Neural cell (in vitro differentiated cells): ENCODE data around the gene HSPB6. TPM values are rescaled to one million over a fixed set of nuclear protein-coding genes. Genes with fewer than 3 reads are reported as not detected.

ENCODE experiments used
- H2AFZ ChIP-seq: fragments of 200-600, 300-800 bp; sonication (generic), shearing (Covaris generic); 2 replicates; pipeline ENCODE4 v1.6.0; 2014; ENCODE audit warnings: low read depth, mild to moderate bottlenecking, antibody characterized with exemption, low read length, moderate library complexity
- H3F3A ChIP-seq: fragments of 200-600 bp; shearing (Covaris generic); 2 replicates; pipeline ENCODE4 v1.6.1; 2016; ENCODE audit warnings: mild to moderate bottlenecking, moderate library complexity, mixed read lengths, antibody characterized with exemption, low read length; ENCODE audit not compliant: insufficient read depth, poor library complexity, severe bottlenecking
- H3K27ac ChIP-seq: fragments of 200-600, 300-800 bp; sonication (generic), shearing (Covaris generic); 2 replicates; pipeline ENCODE4 v1.5.1; 2014; ENCODE audit warnings: mild to moderate bottlenecking, low read length, moderate library complexity
- H3K27me3 ChIP-seq: fragments of 300-800, 200-600 bp; sonication (generic), shearing (Covaris generic); 2 replicates; pipeline ENCODE4 v1.6.0; 2014; ENCODE audit warnings: mild to moderate bottlenecking, low read depth, low read length, moderate library complexity; ENCODE audit not compliant: insufficient read depth
- H3K36me3 ChIP-seq: fragments of 300-800, 200-600 bp; sonication (generic), shearing (Covaris generic); 2 replicates; pipeline ENCODE4 v1.5.1; 2014; ENCODE audit warnings: mild to moderate bottlenecking, antibody characterized with exemption, low read length, moderate library complexity; ENCODE audit not compliant: insufficient read depth
- H3K4me2 ChIP-seq: fragments of 300-800, 200-600 bp; sonication (generic), shearing (Covaris generic); 2 replicates; pipeline ENCODE4 v1.6.0; 2014; ENCODE audit warnings: mild to moderate bottlenecking, low read length
- H3K4me3 ChIP-seq: fragments of 300-800, 200-600 bp; sonication (generic), shearing (Covaris generic); 2 replicates; pipeline ENCODE4 v1.5.1; 2014; ENCODE audit warnings: mild to moderate bottlenecking, low read length, moderate library complexity
- H3K79me2 ChIP-seq: fragments of 200-600 bp; shearing (Covaris generic); replicated peaks from 2 replicates; pipeline ENCODE4 v1.6.0; 2014; ENCODE audit warnings: mild to moderate bottlenecking, low read length, moderate library complexity; ENCODE audit not compliant: insufficient read depth
- H3K9ac ChIP-seq: fragments of 300-800, 200-600 bp; sonication (generic), shearing (Covaris generic); 2 replicates; pipeline ENCODE4 v1.6.1; 2016; ENCODE audit warnings: mild to moderate bottlenecking, low read length, mixed read lengths
- H3K9me2 ChIP-seq: fragments of 200-600 bp; shearing (Covaris generic); 2 replicates; pipeline ENCODE4 v1.6.1; 2016; ENCODE audit warnings: mild to moderate bottlenecking, low read length, mixed read lengths; ENCODE audit not compliant: insufficient read depth
- H3K9me3 ChIP-seq: fragments of 200-600, 300-800 bp; sonication (generic), shearing (Covaris generic); 2 replicates; pipeline ENCODE4 v1.6.1; 2016; ENCODE audit warnings: mild to moderate bottlenecking, mixed run types, low read length, moderate library complexity, mixed read lengths
- H4K20me1 ChIP-seq: fragments of 200-600 bp; shearing (Covaris generic); 2 replicates; pipeline ENCODE4 v1.6.1; 2016; ENCODE audit warnings: mild to moderate bottlenecking, mixed run types; ENCODE audit not compliant: insufficient read depth
- CTCF ChIP-seq: fragments of 450-650 bp; IDR thresholded peaks from 2 replicates; pipeline ENCODE4 v1.5.1; 2014; ENCODE audit warnings: antibody characterized with exemption, mild to moderate bottlenecking, moderate library complexity; ENCODE audit not compliant: poor library complexity, severe bottlenecking
- EP300 ChIP-seq: fragments of 450-650 bp; conservative IDR thresholded peaks from 2 replicates; pipeline ENCODE4 v1.6.1; 2014; ENCODE audit warnings: antibody characterized with exemption, mild to moderate bottlenecking, moderate library complexity; ENCODE audit not compliant: poor library complexity, severe bottlenecking
- EZH2 ChIP-seq: fragments of 200-600, 300-800 bp; shearing (Covaris generic), sonication (generic); IDR thresholded peaks from 2 replicates; pipeline ENCODE4 v1.6.1; 2014; ENCODE audit warnings: antibody characterized with exemption, low read length, borderline replicate concordance, mild to moderate bottlenecking; ENCODE audit not compliant: insufficient read depth, poor library complexity, severe bottlenecking
- MXI1 ChIP-seq: fragments of 450-650 bp; conservative IDR thresholded peaks from 2 replicates; pipeline ENCODE4 v1.6.1; 2014; ENCODE audit warnings: antibody characterized with exemption, mild to moderate bottlenecking; ENCODE audit not compliant: poor library complexity, severe bottlenecking
- POLR2AphosphoS5 ChIP-seq: IDR thresholded peaks from 2 replicates; pipeline ENCODE4 v1.6.1; 2012
- RAD21 ChIP-seq: fragments of 450-650 bp; conservative IDR thresholded peaks from 2 replicates; pipeline ENCODE4 v1.6.1; 2014; ENCODE audit warnings: antibody characterized with exemption, mild to moderate bottlenecking, moderate library complexity
- REST ChIP-seq: IDR thresholded peaks from 2 replicates; pipeline ENCODE4 v1.6.1; 2012; ENCODE audit warnings: borderline replicate concordance
- SMC3 ChIP-seq: fragments of 450-650 bp; conservative IDR thresholded peaks from 2 replicates; pipeline ENCODE4 v1.6.1; 2014; ENCODE audit warnings: antibody characterized with exemption, mild to moderate bottlenecking, moderate library complexity; ENCODE audit not compliant: poor library complexity
- TAF1 ChIP-seq: IDR thresholded peaks from 2 replicates; pipeline ENCODE4 v1.6.1; 2012; ENCODE audit warnings: low read depth
- polyA plus RNA-seq: library from polyadenylated mRNA; depleted of rRNA; stranded (reverse); fragments of >200 nt; gene quantifications from 2 replicates; pipeline ENCODE4 v1.2.3, GENCODE V29; 2014

Gene HSPB6
- polyA plus RNA-seq, 1 donor from 2014 or later: not detected

GRCh38 chr19:35731779-35732405, 24.9 kb downstream of the HSPB6 start:
- Histone ChIP-seq H4K20me1 (no peaks in the 10 kb centered on the region), H3K9me3 (no peaks in the 10 kb centered on the region)

GRCh38 chr19:35731353-35731752, 25.5 kb downstream of the HSPB6 start:
- H3K9me3 ChIP-seq: no peaks in the 10 kb centered on the region
- H3K36me3 ChIP-seq: no peaks in the 10 kb centered on the region
- TF ChIP-seq MXI1 (no peak), SMC3 (no peak), REST (no peak)
- no peaks in the 10 kb centered on the region for H3K79me2 ChIP-seq
- no peak overlapping the region for H3K9ac ChIP-seq
- H3K4me3 ChIP-seq: no peak overlapping the region
- no peaks in the 10 kb centered on the region for H3F3A ChIP-seq
- H2AFZ ChIP-seq: no peak overlapping the region
- no peaks in the 10 kb centered on the region for H4K20me1 ChIP-seq
- H3K27me3 ChIP-seq: no peaks in the 10 kb centered on the region
- no peaks in the 10 kb centered on the region for H3K9me2 ChIP-seq
- no peak overlapping the region for H3K4me2 ChIP-seq
- no peak overlapping the region for H3K27ac ChIP-seq

More at GRCh38 chr19:35731779-35732405, 24.9 kb downstream of the HSPB6 start:
- Histone ChIP-seq H3K4me2 (no peak overlapping the region), H3K9ac (no peak overlapping the region), H3K27ac (no peak overlapping the region), H3K36me3 (no peaks in the 10 kb centered on the region), H3K4me3 (no peak overlapping the region), H3K79me2 (no peaks in the 10 kb centered on the region), H3K9me2 (no peaks in the 10 kb centered on the region), H2AFZ (no peak overlapping the region), H3F3A (no peaks in the 10 kb centered on the region), H3K27me3 (no peaks in the 10 kb centered on the region)
- no peak for TF ChIP-seq MXI1
- TF ChIP-seq POLR2AphosphoS5: no peak
- no peak for TF ChIP-seq EZH2
- no peak for TF ChIP-seq SMC3
- TF ChIP-seq CTCF: no peak
- no peak for TF ChIP-seq EP300
- TF ChIP-seq REST: no peak
- no peak for TF ChIP-seq TAF1
- TF ChIP-seq RAD21: no peak
